ENCODE measurements around the gene FAAP100. TPM values are rescaled to one million over a fixed set of nuclear protein-coding genes. Genes with fewer than 3 reads are reported as not detected.

Gene FAAP100
- total RNA-seq, 1 experiment from 2014 or later = 34.0 TPM

DNA sequence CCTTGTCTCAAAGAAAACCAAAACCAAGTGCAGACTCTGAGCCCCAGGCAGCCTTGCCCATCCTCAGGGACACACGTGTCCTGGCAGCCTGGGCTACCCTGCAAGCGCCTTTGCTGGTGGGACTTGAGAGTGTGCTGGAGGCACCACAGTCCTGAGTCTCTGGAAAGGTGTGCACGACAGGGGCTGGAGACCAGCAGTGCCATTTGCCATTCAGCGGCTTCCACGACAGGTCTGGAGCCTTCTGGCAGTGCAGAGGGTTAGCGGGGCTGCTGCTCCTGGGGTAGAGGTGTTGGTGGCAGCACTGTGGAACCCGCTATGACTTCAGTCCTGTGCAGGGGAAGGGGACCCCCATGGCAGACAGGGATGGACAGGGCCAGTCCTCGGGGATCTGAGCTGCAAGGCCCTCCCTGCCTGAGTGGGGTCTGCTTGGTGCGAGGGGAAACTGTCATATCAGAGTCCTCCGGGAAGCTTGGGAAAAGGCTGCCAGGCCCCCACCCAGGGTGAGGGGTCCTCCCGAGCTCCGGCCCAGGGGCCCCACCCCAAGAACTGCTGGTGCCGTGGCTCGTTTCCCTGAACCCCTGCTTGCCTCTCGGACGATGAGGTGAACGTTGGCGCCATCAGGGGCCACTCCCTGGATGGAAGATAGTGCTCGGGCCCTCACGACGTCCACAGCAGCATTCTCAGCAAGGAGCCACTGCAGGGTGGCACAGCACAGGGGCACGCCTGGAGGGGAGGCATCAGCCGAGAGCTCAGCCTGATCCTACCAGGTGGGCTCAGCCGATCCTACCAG is 6.8 kb downstream of the FAAP100 start:
- in situ Hi-C loops (cut with HindIII; ENCODE audit: low pct_unique_long_range_greater_than_20kb, low sequenced_read_pairs) = no loop called here
- no peak for DNase-seq (ENCODE audit: low read depth, low spot score)

DNA sequence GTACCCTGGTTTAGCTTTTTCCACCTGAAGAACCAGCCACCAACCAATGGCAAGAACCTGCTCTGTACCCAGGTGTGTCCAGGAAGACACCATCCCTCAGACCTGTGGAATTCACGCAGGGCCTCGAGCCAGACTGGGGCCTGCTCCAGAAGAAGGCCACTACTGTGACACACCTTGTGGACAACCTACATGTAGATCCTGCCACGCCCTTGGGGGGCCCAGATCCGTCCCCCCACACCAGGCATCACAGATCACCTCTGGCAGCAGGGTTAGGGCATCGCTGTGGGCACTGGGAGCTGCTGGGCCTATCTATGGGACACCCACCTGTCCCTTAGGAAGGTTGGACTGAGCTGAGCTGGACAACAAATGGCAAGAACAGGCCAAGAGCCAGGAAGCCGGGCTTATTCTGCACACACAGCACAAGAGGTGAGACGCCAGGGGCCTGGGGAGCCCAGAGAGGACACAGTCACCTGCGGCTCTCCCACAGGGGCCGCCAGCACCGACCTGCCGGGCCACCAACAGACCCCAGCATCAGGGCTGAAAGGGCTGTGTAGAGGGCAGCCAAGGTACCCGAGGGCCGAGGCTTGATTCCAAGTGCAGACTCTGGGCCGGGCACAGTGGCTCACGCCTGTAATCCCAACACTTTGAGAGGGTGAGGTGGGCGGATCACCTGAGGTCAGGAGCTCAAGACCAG is 7.7 kb downstream of the FAAP100 start:
- in situ Hi-C loops (cut with HindIII; ENCODE audit: low pct_unique_long_range_greater_than_20kb, low sequenced_read_pairs) = no loop called here
- no peak for DNase-seq (ENCODE audit: low read depth, low spot score)

DNA sequence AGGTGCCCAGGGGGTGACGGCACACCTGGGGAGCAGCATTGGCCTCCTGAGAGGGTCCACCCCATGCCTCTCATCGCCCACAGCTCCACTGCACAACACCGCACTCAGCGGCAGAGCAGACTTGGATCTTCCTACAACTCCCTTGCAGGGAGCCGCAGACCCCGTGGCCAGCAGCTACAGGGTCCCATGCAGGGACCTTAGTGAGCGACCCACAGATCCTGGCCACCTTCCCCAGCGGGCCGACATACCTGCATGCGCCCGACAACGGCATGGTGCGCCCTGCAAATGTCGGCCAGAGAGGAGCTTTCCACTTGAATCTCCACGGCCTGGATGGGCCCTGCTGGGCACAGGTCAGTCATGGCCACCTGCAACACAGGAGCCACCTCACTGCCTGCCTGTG is 8.4 kb downstream of the FAAP100 start:
- DNase-seq (ENCODE audit: low read depth, low spot score) = no peak
- in situ Hi-C loops (cut with HindIII; ENCODE audit: low pct_unique_long_range_greater_than_20kb, low sequenced_read_pairs) = no loop called here

DNA sequence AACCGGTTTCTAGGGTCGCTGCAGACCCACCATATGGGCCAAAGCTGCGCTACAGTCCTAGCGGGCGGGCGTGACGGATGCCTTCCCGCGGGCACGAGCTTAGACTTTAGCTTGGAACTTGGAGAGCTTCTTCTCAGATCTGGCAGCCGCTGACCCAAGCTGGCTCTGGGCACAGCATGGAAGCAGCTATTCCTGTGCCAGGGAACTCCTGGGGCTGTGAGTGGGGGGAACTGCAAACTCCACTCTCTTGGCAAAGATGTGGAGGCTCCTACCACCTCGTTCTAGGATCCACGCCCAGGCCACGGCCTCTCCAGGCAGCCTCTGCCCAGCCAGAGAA is 8.8 kb downstream of the FAAP100 start:
- in situ Hi-C loops (cut with HindIII; ENCODE audit: low pct_unique_long_range_greater_than_20kb, low sequenced_read_pairs) = no loop called here
- DNase-seq (ENCODE audit: low read depth, low spot score) = no peak

DNA sequence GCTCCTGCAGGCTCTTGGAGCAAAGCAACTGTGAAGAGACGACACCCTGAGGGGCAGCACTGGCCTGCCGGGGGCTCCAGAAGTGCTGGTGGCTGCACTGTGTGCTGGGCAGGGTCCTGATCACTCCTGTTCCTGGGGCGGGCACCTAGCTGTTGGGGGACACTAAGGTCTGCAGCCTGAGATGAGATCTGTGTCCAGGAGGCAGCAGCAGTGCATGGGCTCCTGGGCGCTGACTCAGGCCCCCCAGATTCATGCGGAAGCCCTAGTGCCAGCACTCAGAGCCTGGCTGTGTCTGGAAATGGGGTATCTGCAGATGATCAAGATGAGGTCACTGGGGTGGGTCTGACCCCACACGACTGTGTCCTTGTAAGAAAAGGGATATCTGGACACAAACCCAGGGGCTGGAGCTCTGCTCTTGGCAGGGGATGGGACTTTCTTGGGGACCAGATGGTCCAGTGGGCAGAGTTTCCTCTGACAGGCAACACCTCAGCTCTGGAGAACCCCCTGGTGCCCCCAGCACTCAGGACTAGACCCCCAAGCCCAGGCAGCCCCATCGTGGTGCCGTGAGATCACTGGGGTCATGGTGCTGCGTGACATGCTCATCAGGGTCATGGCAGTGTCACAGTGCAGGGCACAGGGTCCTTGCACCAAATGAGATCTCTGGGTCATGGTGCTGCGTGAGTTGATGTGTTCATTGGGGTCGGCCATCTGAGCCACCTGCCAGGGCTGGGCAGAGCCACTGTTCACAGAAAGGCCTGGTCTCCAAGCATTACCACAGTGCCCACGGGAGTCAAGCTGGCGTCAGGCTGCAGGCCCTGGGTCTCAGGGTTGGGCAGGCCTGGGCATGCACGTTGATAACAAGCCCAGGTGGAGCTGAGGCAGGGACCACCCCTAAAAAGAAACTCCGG is 9.5 kb downstream of the FAAP100 start:
- no peak for DNase-seq (ENCODE audit: low read depth, low spot score)
- in situ Hi-C loops (cut with HindIII; ENCODE audit: low pct_unique_long_range_greater_than_20kb, low sequenced_read_pairs) = no loop called here

DNA sequence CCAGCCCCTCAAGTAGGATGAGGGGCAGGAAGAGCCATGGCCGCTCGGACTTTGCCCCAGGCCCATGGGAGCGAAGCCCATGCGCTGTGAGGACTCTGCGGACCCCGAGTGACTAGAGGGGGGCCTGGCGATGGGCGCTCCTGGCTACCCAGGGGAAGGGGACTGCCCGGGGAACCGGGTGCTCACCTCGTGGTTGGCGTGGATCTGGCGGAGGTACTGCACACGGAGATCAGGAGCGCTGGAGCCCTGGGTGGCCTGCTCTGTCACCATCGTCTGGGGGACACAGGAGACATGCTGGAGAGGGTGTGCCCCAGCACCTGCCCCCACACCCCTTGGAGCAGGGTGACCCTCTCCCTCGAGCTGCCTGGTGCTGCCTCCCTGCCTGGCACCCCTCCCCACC is 11.0 kb downstream of the FAAP100 start:
- no peak for DNase-seq (ENCODE audit: low read depth, low spot score)
- in situ Hi-C loops (cut with HindIII; ENCODE audit: low pct_unique_long_range_greater_than_20kb, low sequenced_read_pairs) = no loop called here

DNA sequence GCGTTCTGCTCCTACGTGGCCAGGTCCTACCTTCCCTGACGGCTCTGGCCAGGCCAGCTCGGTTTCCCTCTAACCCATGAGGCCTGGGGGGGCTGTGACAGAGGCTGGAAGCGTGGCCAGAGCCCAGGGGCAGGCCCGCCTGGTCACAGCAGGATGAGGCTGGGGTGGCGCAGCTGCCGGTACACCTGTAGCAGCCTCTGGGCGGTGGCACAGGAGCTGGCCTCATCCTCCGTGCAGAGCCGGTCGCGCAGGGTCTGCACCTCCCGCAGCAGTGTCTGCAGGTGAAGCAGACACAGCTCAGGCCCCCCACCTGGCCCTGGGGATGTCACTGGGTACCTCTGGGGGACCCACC is 11.5 kb downstream of the FAAP100 start:
- in situ Hi-C loops (cut with HindIII; ENCODE audit: low pct_unique_long_range_greater_than_20kb, low sequenced_read_pairs) = no loop called here
- no peak for DNase-seq (ENCODE audit: low read depth, low spot score)

DNA sequence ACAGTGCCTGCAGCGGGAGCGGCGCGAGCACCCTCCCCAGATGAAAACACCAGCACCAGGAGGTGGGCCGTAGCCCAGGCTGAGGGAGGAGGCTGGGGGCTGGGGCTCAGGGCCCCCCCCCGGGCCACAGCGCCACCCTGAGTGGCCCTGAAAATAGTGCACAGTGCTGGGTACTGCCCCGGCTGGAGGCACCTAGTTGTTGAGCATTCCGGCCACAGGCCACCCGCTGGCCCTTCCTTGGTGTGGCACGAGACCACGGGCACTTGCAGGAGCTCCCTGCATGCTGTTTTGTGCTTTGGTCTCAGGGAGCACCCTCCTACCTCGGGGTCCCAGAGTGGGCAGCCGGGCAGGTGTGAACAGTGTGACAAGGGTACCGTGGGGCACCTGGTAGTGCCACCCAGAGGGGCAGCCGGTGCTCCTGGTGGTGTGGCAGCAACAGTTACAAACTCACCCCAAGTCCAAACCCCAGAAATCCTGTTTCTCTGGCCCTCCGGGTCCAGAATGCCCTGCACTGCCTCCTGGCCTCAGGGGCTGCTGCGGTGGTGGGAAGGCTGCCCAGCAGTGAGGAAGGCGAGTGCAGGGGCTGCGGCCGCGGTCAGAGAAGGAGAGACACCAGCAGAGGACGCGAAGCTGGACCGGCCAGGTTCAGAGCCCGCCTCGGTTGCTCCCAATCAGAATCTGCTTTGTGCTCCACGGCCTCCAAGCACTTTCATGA is 12.0 kb downstream of the FAAP100 start:
- in situ Hi-C loops (cut with HindIII; ENCODE audit: low pct_unique_long_range_greater_than_20kb, low sequenced_read_pairs) = no loop called here
- no peak for DNase-seq (ENCODE audit: low read depth, low spot score)

DNA sequence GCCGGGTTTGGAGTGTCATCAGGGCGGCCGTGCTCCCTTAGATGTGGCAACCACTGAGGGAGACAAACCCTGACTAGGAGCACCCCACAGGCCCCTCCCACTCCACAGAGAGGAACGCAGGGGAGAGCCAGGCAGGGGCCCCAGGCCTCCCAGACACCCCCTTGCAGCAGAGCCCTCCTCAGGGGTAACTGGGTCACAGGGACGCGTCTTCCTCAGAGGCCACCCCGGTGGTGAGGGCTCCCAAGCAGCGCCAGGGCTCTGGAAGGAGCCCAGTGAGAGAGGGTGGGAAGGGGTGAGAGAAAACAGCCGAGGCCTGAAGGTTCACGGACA is 12.6 kb downstream of the FAAP100 start:
- in situ Hi-C loops (cut with HindIII; ENCODE audit: low pct_unique_long_range_greater_than_20kb, low sequenced_read_pairs) = no loop called here
- DNase-seq (ENCODE audit: low read depth, low spot score) = no peak

DNA sequence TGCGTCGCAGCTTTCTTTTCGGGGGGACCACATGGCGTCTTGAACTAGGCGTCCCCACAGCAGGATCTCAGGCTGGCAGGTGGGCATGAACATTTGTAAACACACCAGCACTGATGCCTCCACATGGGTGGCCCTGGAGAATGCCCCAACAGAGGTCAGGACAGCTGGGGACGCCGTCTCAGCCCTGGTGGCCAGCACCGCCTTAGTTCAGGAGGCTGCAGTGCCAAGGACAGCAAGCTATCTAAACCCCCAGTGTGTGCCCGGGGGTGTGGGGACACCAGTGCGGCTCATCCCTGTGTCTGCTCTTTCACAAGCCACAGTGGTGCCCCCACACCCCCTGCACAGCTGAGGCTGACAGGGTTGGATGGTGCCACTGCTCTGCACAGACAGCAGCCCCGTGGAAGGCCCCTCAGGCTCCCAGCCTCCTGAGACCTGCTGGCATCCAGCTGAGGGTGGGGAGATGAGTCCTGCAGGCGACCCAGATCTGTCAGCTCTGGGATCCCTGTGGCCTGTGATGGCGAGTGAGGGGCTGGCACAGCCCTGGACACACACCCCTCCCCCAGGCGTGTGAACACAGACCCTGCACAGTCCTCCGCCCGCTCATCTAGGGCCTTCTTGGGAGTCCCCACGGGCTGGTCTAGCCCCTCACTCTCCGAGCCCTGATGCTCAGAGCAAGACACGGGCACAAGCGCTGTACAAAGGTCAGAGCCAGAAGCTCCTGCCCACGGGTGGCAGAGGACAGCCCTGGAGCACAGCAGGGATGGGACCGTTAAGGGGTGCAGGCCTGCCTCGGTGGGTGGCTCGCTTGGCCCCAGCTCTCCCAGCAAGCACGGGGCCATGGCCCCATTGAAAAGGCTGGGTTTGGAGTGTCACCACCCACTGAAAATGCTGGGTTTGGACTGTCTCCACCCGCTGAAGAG is 13.2 kb downstream of the FAAP100 start:
- in situ Hi-C loops (cut with HindIII; ENCODE audit: low pct_unique_long_range_greater_than_20kb, low sequenced_read_pairs) = no loop called here
- no peak for DNase-seq (ENCODE audit: low read depth, low spot score)

DNA sequence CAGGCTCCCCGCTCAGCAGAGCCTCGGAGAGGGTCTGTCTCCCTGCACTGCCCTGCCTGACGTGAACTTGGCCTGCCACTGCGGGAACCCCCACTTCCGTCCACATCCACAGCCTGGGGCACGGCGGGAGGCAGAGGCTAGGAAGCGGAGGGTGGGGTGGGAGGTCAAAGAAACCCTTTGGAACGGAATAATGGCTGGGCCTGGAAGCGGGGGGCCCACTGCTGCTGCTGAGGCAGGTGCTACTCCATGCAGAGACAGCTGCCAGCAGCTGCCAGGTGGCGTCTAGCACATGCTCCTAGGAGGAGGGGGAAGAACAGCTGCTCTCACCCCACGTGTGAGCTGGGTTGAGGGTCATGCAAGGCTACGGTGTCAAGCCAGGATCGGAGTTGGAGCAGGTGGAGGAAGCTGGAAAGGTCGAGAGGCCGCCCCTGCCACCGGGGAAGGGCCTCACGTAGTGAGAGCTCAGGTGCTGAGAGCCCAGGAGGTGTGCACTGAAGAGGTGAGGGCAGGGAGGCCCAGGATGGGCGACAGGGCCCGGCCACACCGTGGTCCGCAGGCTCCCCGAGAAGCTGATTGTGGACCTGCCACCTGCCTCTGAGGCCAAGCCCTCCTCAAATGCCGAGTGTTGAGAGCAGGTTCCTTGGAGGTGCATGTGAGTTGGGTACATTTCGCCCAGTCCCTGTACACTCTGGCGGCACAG is 14.1 kb downstream of the FAAP100 start:
- no peak for DNase-seq (ENCODE audit: low read depth, low spot score)
- in situ Hi-C loops (cut with HindIII; ENCODE audit: low pct_unique_long_range_greater_than_20kb, low sequenced_read_pairs) = no loop called here

DNA sequence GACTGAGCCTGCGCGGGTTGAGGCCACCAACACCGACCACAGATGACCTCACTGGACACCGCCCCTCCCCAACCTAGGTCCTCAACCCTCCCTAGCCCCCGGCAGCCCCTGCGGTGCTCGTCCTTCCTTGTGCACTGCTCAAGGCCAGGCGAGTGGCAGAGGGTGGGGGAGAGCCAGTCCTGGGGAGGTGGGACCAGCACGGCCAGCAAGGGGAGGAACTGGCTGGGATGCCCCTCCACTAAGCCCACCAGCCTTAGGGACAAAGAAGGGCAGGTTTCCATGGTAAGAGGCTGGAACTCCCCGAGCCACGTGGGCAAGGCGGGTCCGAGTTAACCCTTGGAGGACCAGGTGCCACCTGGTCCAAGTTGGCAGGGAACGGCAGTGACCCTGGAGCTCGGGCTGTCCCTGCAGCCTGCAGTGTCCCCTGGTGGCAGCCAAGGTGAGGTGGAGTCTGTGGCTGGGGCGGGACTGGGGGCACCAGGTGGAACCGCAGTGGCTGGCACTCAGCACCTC is 14.8 kb downstream of the FAAP100 start:
- DNase-seq (ENCODE audit: low read depth, low spot score) = no peak
- in situ Hi-C loops (cut with HindIII; ENCODE audit: low pct_unique_long_range_greater_than_20kb, low sequenced_read_pairs) = no loop called here

DNA sequence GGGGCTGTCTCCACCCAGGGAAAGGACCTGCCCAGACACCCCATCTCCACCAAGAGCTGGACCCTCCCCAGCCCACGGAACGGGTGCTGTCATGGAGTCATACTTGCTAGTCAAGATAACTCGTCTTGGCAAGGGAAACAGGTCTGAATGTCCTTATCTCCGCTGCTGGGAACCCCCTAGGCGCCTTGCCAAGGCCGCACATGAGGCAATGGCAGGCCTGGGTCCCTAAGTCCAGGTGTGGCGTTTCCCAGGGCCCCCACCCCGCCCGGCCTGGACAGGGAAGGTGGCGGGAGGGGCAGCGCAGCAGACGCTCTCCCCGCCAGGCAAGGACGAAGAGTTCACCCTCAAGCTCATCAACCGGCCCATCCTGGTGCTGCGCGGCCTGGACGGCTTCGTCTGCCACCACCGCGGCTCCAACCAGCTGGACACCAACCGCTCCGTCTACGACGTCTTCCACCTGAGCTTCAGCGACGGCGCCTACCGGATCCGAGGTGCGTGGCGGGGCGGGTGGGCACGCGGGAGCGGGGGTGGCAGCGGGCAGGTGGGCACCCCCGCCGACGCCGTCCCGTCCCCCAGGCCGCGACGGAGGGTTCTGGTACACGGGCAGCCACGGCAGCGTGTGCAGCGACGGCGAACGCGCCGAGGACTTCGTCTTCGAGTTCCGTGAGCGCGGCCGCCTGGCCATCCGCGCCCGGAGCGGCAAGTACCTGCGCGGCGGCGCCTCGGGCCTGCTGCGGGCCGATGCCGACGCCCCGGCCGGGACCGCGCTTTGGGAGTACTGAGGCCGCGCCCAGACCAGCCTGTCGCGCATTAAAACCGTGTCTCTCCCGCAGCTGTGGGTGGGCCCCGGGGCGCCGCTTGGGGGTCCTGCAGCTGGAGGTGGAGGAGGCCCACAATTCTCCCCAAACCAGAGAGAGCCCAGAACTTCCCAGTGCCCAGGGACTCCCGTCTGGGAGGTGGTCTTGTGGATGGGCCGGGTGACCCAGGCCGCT is 15.6 kb downstream of the FAAP100 start:
- no peak for DNase-seq (ENCODE audit: low read depth, low spot score)
- in situ Hi-C loops (cut with HindIII; ENCODE audit: low pct_unique_long_range_greater_than_20kb, low sequenced_read_pairs) = no loop called here

DNA sequence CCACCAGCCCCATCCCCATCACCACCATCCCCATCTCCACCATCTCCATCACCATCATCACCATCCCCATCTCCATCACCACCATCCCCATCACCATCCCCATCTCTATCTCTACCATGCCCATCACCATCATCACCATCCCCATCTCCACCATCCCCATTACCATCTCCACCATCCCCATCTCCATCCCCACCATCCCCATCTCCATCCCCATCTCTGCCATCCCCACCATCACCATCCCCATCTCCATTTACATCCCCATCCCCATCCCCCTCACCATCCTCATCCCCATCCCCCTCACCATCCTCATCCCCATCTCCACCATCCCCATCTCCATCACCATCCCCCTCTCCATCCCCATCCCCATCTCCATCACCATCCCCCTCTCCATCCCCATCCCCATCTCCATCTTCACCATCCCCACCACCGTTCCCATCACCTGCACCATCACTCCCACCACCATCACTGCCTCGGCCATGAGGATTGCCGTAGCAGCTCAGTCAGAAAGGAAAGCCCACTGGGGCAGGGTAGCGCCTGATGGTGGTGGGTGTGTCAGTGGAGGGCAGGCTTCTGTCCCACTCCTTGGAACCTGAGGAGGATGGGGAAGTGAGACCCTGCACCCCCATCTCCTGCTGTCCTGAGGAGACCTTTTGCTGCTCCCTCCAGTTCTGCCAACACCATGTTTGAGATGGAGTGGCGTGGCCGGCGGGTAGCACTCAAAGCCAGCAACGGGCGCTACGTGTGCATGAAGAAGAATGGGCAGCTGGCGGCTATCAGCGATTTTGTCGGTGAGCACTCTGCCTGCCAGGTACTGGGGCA is 16.5 kb downstream of the FAAP100 start:
- in situ Hi-C loops (cut with HindIII; ENCODE audit: low pct_unique_long_range_greater_than_20kb, low sequenced_read_pairs) = no loop called here
- no peak for DNase-seq (ENCODE audit: low read depth, low spot score)

DNA sequence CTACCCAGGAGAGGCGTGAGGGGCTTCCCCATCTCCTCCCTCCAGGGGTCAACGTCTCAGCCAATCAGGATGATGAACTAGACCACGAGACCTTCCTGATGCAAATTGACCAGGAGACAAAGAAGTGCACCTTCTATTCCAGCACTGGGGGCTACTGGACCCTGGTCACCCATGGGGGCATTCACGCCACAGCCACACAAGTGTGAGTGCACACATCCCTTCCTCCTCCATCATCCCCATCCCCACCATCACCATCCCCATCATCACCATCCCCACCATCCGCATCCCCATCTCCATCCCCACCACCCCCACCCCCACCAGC is 17.2 kb downstream of the FAAP100 start:
- in situ Hi-C loops (cut with HindIII; ENCODE audit: low pct_unique_long_range_greater_than_20kb, low sequenced_read_pairs) = no loop called here
- DNase-seq (ENCODE audit: low read depth, low spot score) = no peak

Data from SK-MEL-5 (cell line).